Activated CD8-positive, alpha-beta memory T cell treated with anti-CD3 and anti-CD28 coated beads for 36 hours (primary cell): ENCODE results near the gene SEC16A. TPM values are rescaled to one million over a fixed set of nuclear protein-coding genes. Genes with fewer than 3 reads are reported as not detected.

ENCODE experiments used
- CTCF ChIA-PET: fragments of 350-600 bp; sonication (Branson Sonifier 250); formaldehyde crosslinking; loops from one replicate; lab custom pipeline; 2021; ENCODE audit warnings: antibody characterized with exemption; lab: Charles Lee
- POLR2A ChIA-PET: fragments of 350-600 bp; sonication (Branson Sonifier 250); formaldehyde crosslinking; loops from one replicate; lab custom pipeline; 2021; ENCODE audit warnings: antibody characterized with exemption; lab: Charles Lee
- total RNA-seq, 2 experiments: library from RNA; stranded (reverse); gene quantifications; one replicate each; pipeline ENCODE4 v1.2.3, GENCODE V29; 2021

Gene SEC16A
- total RNA-seq, 2 experiments from 2014 or later: 78.7 to 80.9 TPM

DNA sequence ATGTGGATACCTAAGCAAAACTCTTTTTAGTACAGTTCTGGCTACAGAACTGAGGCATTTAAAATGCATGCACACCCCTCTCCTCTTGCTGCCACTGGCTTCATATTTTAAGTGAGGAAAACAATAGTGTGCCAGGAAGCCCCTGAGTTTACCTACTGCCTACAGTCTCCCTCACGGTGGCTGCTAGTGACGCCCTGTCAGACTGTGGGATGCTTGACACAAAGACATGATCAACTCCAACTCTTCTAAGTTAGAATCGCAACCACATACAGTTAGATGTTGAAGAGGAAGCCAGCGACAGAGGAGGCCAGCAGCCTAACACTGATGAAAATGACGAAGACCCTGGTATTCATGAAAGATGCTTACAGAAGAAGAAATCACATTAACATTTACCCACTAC lies 1.3 kb downstream of the SEC16A start:
- CTCF ChIA-PET: no interaction called here
- POLR2A ChIA-PET: no interaction called here

GRCh38 chr9:136476369-136477150 lies 6.3 kb downstream of the SEC16A start:
- ChIA-PET CTCF (no interaction called here), POLR2A (no interaction called here)

- ChIA-PET CTCF (no interaction called here), POLR2A (no interaction called here)
These were observed 7.6 kb downstream of the SEC16A start for GRCh38 chr9:136474974-136475865.

- CTCF ChIA-PET: interaction anchor here (1.3 to 1.4 kb wide), 2 partner anchors 9 to 11 kb away, joined by 4 to 7 read pairs; no protein-coding TSS in a partner anchor
- POLR2A ChIA-PET: no interaction called here
These were observed 8.7 kb downstream of the SEC16A start for GRCh38 chr9:136474021-136474640.

DNA sequence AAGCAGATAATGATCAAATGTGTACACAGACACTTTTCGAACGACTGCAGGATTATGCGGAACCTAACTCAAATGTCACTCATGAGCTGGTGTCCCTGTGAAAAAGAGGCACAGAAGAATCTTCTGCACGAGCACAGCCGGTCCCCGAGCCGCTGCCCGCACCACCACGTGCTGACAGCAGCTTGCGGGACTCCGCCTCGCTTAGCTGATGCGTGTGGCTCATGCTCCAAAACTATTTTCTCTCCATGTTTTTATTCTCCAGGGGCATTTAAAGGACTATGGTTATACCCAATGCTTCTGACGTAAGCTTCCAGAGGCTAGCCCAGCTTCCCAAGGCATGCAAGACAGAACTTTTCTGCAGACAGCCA lies 9.5 kb downstream of the SEC16A start:
- CTCF ChIA-PET: interaction anchor here (1.3 to 1.4 kb wide), 2 partner anchors 9 to 12 kb away, joined by 4 to 7 read pairs; no protein-coding TSS in a partner anchor
- POLR2A ChIA-PET: no interaction called here

DNA sequence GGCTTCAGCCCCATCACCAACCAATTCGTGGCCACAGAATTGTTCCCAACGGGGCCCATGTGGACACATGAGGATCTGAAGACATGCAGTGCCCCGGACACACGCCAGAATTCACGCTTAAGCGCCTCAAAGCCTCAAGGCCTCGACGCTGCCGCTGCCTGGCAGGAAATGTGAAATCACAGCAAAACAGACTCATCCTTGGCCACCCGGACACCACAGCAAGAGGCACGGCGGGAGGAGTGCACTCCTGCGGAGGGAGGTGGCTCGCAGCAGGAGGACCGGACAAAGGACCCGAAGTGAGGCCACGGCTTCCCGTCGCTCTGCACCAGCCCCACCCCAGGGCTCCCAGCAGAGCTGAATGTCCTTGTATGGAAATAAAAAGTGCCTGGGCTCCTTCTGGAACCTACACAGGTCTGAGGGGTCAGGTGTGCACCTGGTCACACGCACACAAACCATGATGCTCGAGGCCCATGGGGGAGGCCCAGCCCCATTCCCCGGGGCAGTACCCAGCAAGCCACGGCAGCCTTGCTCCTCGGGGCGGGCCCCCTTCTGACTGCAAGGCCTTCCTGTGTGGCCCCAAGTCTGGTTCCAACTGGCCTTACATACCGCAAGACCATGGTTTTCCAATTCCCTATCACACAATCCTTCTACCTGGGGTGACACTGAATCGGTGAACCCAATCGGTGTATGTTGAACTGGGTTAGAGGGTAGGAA lies 10.0 kb downstream of the SEC16A start:
- POLR2A ChIA-PET: no interaction called here
- CTCF ChIA-PET: no interaction called here

DNA sequence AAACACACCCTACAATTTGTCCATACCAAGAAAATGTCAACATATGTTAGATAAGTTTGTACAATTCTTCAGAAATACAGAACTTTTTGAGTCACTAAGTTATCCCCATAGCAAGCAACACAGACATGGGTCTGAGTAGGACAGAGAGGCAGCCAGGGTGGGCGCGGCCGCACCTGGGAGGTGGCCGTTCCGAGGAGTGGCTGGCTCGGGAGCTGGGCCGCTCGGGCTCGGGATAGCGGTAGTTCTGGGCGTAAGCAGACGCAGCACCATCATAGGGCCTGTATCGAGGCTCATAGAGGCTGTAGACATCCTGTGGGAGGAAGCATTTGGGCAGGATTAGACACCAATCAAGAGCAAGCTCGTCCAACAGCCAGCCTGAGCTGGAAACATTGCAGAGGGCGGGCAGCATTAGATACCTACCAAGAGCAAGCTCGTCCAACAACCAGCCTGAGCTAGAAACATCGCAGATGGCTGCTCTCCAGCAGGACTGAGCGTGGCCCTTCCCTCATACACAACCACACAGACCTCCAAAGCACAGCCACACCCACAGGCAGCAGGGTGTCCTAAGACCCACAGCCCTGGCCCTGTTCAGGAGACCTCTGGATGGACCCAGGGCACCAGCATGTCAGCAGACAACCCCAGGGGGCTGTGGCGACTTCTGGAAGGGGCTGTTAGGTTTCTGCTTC lies 10.9 kb downstream of the SEC16A start:
- POLR2A ChIA-PET: no interaction called here
- CTCF ChIA-PET: interaction anchor here (1.9 kb wide), 1 partner anchor 16 kb away, joined by 7 read pairs; no protein-coding TSS in a partner anchor

- CTCF ChIA-PET: interaction anchor here (1.9 kb wide), 1 partner anchor 17 kb away, joined by 7 read pairs; no protein-coding TSS in a partner anchor
- POLR2A ChIA-PET: no interaction called here
These were observed 11.9 kb downstream of the SEC16A start for GRCh38 chr9:136470792-136471469.

- CTCF ChIA-PET: interaction anchor here (0.6 to 1.9 kb wide), 2 partner anchors 18 to 176 kb away, joined by 3 to 7 read pairs; no protein-coding TSS in a partner anchor
- POLR2A ChIA-PET: no interaction called here
These were observed 12.5 kb downstream of the SEC16A start for GRCh38 chr9:136470356-136470755.

DNA sequence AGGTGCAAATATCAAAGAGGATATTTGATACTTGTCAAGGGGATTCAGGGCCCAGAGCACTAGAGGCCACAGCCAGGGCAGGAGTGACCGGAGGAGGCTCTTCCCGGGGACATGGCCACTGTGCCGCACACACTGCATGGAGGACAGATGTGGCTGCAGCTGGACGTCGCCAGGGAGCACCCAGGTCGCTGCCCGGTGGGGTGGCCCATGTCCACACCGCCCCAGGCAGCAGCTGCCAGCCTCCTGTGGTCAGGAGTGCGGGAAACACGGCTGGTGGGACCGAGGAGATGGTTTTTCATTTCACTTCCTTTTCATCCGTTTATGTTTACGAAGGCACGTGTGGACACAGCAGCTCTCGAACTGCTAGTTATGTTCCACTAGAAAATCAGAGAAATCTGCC lies 15.1 kb downstream of the SEC16A start:
- POLR2A ChIA-PET: no interaction called here
- CTCF ChIA-PET: no interaction called here

- POLR2A ChIA-PET: no interaction called here
- CTCF ChIA-PET: no interaction called here
These were observed 16.7 kb downstream of the SEC16A start for GRCh38 chr9:136466155-136466541.

- POLR2A ChIA-PET: no interaction called here
- CTCF ChIA-PET: interaction anchor here (0.6 to 1.6 kb wide), 2 partner anchors 8 to 15 kb away, joined by 4 read pairs; no protein-coding TSS in a partner anchor
These were observed 17.2 kb downstream of the SEC16A start for GRCh38 chr9:136465500-136466154.

DNA sequence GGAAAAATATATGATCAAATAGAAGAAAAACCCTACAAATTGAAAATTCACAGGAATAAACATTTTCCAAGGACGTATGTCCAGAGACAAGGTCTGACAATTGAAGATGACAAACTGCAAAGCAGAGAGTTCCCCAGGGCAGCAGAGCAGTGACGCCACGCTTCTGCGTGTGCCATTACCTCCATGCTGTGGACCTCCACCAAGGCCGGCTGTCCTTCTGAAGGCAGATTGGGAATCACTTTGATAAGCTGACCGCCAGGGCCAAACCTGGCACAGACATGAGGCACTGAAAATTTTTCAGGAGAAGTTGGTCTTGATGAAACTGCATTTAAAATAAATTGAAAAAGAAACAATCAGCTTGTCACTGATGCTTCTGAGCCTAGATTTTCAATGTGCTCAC lies 18.6 kb downstream of the SEC16A start:
- ChIA-PET CTCF (interaction anchor here (1.6 kb wide), 1 partner anchor 10 kb away, joined by 4 read pairs; no protein-coding TSS in a partner anchor), POLR2A (interaction anchor here (0.6 kb wide), 1 partner anchor 124 kb away, joined by 6 read pairs; no protein-coding TSS in a partner anchor)

- POLR2A ChIA-PET: no interaction called here
- CTCF ChIA-PET: no interaction called here
These were observed 19.3 kb downstream of the SEC16A start for GRCh38 chr9:136463578-136463977.

GRCh38 chr9:136462664-136463063 lies 20.2 kb downstream of the SEC16A start:
- ChIA-PET POLR2A (no interaction called here), CTCF (no interaction called here)

DNA sequence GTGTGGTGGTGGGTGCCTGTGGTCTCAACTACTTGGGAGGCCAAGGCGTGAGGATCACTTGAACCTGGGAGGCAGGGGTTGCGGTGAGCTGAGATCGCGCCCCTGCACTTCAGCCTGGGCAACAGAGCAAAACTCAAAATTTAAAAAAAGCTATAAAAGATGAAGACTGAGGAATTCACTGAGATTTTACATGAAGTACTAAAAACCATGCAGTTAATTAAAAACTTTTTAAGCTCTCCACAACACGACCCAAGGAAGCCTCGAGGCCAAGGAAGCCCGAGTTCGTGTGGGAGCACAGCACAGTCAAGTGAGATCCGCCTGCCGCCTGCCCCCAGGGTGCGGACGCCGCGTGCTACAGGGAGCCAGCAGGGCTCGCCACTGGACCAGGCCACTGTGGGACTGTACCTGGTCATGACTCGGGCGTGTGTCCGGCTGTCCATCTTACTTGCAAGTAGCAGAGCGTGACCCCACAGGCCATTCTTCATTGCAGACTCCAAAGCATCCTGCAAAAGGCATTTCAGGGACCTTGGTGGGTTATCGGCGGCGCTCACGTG lies 22.0 kb downstream of the SEC16A start:
- ChIA-PET CTCF (interaction anchor here (0.7 kb wide), 1 partner anchor 1002 kb away, joined by 3 read pairs; no protein-coding TSS in a partner anchor), POLR2A (interaction anchor here (0.7 kb wide), 1 partner anchor 102 kb away, joined by 3 read pairs; no protein-coding TSS in a partner anchor)

DNA sequence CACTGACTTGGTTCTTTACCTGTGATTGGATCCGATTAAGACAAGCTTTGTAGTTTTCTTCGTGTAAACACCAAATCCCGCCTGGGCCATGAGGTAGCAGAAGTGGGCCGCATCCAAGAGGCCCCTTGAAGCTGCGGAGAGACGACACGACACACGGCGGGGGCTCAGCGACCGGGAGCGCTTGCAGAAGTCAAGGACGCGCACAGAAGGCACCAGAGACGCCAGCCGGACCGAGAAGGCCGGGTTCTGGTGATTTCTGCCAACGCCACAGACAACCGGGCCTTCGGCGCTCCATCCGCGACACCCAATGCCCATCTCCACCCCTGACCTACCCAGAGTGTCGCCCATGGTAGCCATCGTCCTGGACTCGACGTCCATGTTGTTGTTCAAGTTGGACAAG lies 23.4 kb downstream of the SEC16A start:
- ChIA-PET POLR2A (interaction anchor here (0.5 kb wide), 1 partner anchor 12 kb away, joined by 10 read pairs; no protein-coding TSS in a partner anchor), CTCF (no interaction called here)
